ENCODE data around the gene MPC1.

MPC1 gene

DNA sequence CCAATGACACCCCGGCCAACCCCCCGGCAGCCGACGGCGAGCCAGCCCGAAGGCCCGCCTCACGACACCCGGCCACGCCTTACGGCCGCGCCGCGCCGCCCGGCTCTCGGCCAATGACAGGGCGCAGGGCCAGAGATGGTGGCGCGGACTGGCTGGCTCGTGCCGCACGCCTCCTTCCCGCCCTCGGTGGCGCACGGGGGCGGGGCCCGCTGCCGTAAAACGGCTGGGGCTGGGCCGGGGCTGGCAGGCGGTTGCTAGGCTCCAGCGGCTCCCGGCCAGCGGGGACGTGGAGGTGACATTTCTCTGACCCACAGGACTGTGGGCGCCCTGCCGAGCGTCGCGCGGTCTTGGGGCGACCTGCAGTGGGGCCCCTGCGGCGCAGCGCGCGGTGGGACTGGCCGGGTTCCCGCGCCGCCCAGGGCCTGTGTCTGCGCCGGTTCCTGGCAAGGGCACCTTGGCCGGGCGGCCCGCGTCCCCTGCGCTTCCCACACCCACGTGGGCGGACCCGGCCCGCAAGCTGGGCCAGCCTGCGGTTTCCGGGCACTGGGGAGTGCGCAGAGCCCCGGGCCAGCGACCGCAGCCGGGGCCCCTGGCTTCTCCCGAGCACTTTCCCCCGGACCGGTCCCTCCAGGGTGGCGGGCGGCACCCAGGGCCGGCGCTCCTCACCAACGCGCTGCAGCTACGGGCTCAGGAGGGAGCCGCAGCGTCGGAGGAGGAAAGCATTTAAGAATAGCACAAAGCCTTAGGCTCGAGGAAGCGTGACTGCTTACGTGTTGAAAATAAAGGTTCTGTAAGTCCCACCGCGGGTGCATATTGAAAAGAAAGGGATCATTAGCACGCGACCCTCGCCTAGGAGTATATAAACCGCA, at the start of gene MPC1:
MPC1 (minus strand) TSS at position 8 of the 869 bp plus-strand sequence. CDS start 64 bp downstream, outside the sequence.
- peak; percentile 94 for DNase-seq (ENCODE audit: low read depth)

DNA sequence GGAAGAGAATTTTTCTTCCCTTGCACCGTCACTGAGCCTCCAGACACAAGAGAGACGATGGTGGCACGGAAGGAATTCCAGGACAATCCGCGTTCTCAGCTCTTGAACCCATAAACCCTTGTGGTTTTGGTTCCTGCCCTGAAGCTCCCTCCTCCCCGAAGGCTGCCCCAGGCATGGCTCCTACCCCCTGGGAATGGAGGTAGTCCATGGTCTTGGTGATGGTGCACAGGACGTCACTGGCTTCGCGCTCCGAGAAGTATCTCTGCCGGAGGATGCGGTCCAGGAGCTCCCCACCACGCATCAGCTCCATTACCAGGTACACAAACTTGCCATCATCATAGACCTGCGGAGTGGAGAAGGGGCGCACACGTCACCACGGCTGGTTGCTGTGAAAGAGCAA, 47.5 kb upstream of the MPC1 start:
- DNase-seq (ENCODE audit: low read depth): no peak

DNA sequence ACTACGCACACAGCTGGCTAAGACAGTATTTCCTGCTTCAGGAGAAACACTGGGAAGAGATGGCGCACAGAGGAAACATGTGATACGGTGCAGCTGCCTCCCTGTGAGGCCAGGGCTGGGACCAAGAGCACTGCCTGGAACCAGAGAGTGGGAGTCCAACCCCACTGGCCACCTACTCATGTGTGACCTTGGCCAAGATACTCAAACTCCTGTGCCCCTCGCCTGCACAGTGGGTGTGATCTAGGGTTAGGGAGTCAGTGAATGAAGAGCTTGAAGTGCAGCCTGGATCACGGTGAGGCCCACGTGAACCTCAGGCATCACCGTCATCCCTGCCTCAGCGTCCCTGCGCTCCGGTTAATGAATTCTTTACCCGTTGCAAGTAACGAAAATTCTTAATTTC, 41.7 kb upstream of the MPC1 start:
- DNase-seq (ENCODE audit: low read depth): no peak

DNA sequence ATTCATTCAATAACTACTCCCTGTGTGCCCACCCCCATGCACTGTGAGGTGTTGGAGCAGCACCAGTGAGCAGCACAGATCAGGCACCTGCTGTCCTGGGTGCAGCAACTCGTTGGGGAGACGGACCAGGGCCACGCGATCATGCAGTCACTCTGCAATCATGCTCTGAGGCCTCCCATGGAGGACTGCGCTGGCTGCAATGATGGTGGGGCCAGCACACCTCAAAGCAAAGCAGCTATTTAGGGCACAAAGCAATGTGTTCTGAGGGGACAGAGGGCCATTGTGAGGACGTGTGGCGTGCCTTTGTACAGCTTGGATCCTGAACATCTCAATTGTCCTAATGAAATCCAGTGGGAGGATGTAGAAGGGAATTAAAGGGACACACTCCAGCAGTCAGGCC, 41.0 kb upstream of the MPC1 start:
- no peak for DNase-seq (ENCODE audit: low read depth)

DNA sequence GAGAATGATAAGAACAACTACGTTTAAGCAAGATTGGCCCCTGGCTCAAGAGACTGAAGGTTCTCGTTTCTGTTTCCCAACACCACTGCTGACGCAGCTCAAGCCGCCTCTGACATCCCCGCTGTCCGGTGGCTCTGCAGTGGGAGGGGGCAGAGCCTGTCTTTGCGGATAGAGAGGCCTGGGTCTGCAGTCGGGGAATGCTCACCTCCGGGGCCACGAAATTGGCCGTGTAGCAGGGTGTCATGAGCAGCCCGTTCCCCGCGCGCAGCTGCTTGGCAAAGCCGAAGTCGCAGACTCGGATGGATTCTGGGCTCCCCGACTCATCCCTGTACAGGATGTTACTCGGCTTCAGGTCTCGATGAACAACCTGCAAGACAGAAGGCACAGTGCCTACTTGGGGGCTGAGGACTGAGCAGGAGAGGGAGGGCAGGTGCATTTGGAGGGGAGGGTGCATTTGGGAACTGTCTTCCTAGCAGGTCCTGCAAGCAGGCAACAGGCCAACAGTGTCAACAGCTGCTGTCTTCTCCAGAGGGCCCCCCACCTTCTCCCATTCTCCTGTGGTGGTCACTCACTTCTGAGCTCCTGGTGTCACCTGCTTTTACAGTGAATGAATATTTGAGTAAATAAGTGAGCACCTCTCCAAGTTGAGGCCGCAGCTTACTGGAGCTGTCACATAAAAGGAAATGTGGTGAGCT, 40.5 kb upstream of the MPC1 start:
- DNase-seq (ENCODE audit: low read depth): no peak

DNA sequence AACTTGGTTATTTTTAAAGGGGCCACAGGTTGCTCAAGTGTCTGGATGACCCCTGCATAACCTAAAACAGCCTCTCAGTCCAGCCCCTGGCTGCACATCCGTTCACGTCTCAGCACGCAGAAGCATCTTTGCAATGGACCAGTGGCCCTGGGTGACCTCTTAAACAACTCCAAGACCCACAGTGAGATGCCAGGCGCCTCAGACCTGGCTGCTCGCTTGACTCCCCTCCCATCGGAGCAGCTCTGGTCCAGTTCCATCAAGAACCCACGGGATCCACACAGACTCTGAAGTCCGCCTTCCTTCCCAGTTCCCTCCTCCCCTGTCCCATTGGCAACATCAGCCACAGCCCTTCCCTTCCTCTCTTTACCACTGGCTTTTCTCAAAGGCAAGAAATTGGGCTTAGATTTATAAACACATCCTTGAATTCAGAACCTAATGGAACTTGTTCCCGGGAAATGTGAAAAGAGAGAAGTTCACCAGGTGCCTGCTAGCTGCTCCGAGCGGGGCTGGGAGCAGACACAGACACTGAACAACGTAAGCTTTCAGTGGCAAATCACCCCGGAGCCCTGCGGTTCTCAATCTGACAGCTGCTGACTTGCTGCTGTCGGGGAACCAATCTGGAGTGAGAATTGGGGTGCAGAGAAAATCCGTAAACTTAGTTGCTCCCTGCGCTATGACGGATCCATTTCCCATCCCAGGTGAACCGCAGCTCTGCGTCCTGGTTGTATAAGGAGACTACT, 39.6 kb upstream of the MPC1 start:
- no peak for DNase-seq (ENCODE audit: low read depth)

DNA sequence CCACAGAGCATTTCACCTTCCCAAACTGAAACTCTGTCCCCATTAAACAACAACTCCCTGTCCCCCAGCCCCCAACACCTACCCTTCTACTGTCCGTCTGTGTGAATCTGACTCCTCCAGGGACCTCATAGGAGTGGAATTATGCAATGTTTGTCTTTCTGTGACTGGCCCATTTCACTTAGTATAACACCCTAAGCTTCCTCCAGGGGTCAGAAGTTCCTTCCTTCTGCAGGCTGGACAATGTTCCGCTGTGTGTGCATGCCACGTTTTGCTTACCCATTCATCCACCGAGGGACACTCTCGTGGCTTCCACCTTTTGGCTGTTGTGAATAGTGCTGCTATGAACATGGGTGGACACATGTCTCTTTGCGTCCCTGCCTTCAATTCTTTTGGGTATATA, 37.6 kb upstream of the MPC1 start:
- DNase-seq (ENCODE audit: low read depth): no peak

DNA sequence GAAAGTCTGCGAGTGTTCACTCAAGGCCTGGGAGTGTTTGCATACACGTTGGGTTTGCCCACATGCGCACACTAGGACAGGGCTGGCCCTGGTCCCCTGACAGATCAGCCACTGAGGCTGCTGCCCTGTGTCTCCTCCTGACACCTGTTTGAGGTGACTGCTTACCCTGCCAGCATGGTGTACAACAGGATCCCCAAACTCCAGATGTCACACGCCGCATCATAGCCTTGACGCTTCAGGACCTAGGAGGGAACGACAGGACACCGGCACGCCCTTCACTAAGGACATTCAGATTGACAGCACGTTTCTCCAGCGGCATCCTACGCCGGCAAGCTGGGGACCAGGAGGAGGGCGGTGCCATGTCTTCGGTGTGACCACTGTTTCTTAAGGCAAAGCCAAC, 37.0 kb upstream of the MPC1 start:
- no peak for DNase-seq (ENCODE audit: low read depth)

DNA sequence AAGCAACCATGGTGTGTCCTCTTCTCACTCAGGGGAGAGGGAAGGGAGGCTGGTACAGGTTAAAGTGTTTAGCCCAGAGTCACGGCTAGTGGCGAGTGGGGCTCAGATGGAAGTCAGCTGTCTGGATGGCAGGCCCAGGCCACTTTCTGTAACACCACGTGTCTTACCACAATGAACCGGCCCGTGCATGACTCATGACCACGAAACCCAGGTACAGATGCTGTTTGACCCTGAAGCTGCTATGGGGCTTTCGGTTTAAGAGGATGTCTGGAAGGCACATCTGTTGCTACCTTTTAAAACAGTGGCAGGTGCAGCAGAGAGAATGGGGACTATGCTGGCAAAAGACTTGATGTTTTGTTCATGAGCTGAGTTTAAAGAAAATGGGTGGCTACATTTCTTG, 36.5 kb upstream of the MPC1 start:
- no peak for DNase-seq (ENCODE audit: low read depth)

DNA sequence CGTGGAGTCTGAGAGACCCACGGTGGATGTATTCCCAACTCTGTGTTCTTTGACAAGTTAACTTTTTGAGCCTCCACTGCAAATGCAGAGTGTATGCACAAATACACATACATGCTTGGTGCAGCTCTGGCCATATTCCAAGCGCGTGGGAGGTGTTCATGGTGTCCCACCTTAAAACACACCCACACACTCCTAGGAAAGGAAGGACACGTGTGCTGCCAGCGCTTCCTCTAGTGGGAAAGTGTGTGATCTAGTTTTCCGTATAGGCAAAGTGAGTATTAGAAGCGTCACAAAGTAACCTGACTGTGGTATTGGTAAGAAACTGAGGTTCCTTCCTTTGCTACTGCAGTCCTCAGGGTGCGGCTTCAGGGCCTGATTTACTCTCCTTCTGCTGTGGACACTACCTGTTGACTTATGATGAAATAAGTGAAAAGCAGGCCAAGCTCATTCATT, 36.0 kb upstream of the MPC1 start:
- DNase-seq (ENCODE audit: low read depth): no peak

DNA sequence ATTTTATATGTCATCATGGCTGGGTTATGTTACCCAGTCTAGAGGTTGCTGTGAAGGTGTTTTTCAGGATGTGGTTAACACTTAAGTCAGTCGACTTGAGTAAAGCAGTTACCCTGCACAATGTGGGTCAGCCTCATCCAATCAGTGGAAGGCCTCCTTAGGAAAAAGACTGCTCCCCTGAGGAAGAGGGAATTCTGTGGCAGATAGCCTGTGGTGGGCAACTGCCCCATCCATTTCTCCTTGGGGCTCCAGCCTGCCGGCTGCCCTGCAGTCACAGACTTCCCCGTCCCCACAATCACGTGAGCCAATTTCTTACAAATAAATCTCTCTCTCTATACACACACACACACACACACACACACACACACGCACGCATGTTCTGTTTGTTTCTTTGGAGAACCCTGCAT, 34.5 kb upstream of the MPC1 start:
- no peak for DNase-seq (ENCODE audit: low read depth)

DNA sequence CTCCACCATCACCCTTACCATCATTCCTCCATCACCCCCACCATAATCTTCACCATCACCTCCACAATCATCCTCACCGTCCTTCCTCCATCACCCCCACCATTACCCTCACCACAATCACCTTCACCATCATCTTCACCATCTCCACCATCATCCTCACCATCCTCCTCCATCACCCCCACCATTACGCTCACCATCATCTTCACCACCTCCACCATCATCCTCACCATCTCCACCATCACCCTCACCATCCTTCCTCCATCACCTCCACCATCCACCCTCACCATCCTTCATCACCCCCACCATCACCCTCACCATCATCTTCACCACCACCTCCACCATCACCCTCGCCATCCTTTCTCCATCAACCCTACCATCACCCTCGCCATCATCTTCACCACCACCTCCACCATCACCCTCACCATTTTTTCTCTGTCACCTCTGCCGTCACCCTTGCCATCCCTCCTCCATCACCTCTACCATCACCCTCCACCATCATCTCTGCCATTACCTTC, 33.1 kb upstream of the MPC1 start:
- DNase-seq (ENCODE audit: low read depth): no peak

DNA sequence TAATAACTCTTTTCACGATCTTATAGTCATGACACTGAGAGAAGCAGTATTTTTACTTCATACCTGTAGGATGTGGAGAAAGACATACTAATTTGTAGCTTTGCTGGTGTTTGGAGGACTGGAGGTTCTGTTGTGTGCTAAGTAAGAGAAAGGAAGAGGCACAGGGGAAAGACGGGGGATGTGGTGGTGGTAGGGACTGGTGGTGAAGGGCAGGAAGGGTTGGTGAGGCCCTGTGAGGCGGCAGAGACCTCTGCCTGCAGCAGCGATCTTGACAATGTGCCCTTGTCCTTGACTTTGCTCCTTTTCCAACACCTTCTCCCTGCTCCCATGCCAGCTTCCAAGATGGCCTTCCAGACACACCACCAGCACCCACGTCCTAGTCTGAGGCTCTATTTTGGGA, 32.6 kb upstream of the MPC1 start:
- DNase-seq (ENCODE audit: low read depth): no peak

DNA sequence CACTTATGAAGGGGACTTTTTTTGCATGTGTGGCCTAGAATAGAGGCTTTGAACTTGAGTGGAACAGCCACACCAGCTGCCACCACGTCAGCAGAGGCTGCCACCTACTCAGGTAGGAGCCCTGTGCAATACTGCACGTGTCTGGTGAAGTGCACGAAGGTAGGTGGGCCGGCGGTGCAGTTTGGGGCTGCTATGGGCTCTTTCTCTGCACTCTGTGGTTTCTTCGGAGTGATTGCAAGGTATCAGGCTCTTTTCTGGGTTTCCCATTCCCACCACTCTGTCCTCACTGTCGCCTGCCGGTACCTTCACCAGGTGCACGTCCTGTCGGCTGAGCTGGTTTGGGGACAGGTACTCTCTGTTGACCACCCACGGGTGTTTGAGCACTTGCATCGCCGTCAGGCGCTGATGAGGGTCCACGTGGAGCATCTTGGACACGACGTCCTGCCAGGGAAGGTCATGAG, 30.8 kb upstream of the MPC1 start:
- no peak for DNase-seq (ENCODE audit: low read depth)

DNA sequence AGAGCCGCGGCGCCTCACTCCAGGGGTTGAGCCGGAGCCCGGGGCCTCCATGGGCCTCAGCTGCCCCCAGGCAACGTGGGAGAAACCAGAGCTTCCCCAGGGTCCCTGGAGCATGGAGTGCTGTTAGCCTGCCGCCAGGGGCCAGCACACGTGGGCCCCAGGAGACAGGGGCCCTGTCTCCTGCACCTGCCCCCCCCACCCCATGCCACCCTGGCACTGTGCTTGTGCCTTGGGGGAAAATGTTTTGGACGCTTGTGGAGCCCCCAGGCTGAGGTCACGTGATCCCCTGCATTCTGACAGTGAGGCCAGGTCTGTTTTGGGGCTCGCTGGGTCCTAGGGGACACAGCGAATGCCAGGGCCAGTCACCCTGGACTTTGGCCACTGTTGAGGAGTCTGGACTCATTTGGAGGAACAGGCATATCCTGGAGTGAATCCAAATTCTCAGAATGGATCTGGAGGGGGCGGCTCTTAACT, 30.2 kb upstream of the MPC1 start:
- DNase-seq (ENCODE audit: low read depth): no peak

DNA sequence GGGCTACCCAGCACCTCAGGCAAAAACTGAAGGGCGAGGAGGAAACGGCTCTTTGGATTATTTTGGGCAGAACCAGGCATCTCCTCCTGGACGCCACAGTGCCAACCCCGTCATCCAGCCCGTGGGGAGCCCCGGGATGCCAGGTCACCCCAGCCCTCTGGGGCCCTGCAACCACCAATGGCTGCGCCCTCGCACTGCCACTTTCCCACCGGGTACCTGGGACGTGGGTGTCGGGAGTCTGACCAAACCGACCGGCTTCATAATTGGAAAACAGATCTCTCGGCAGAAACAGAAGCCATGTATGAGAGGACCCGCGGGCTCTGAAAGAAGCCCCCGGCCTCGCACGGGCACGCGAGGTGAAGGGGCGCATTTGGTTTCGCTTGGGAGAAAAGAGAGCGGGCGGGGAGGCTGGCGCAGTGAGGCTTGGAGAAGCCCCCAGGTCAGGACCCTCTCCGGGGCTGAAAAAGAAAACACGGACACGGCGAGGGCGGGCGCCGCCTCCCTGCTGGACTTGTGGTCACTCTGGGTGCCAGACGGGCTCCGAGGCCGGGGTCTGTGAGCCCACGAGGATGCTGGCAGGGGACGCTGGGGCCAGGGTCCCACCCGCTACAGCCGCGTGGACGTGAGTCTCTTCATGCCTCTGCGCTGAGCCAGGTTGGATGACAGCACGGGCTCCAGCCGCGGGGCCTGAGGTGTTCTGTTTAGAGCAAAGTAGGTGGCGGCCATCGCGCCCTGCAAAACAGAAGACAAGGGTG, 29.6 kb upstream of the MPC1 start:
- DNase-seq (ENCODE audit: low read depth): no peak

DNA sequence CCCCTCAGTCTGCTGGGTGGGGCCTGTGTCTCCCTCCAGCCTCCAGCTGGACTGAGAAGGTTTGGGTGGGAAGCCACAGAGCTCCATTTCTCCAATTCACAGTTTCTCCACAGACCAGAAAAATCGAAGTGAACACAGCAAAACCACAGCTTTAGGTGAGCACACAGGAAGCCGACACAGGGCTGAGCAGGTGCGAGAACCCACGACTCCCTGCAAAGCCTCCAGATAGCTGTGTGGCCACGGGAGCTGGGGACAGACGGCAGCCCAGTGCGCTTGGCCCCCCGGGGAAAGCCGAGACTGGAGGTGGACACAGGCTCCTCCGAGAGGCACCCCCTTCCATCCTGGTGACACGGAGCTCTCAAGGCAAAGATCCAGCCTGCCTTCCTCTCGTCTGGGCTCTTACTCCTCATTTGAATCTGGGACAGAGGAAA, 29.0 kb upstream of the MPC1 start:
- DNase-seq (ENCODE audit: low read depth): no peak

DNA sequence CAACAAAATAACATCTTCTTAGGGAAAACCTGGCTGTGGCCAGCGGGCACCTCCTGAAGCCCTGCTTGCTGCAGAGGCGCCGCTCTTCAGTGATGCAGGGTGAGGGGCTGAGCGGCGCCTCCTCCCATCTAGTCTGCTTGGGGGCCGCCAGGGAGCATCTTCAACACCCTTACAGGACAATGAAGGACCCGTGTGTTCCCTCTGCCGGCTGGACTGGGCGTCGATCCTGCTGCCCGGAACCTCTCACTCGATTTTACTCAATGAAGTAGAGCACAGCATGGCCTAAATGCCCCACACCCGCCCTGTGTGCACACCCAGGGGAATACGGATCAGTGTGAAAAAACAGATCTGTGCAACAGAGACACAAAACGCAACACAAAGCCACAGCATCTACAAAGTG, 28.5 kb upstream of the MPC1 start:
- no peak for DNase-seq (ENCODE audit: low read depth)

DNA sequence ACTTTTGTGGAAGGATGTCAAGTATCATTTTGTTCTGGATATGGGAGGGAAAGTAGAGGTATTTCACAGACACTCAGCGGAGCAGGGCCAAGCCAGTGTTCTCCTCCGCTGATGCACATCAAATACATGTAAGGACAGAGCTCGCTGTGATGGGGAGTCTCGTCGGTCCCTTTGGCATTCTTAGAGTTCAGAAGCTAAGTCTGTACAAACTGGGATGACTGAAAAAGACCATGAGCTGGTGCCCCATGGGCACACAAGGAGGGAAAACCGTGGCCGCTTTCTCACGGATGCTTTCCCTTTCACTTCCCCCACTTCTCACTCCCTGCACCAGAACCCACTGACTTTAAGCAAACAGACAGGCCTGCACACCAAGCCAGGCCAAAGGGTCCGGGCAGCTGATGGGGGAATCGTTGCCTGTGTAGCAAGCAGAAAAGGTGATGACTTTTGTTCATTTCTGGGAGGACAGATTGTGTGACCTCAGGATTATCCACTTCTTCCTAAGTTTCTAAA, 27.7 kb upstream of the MPC1 start:
- DNase-seq (ENCODE audit: low read depth): no peak

DNA sequence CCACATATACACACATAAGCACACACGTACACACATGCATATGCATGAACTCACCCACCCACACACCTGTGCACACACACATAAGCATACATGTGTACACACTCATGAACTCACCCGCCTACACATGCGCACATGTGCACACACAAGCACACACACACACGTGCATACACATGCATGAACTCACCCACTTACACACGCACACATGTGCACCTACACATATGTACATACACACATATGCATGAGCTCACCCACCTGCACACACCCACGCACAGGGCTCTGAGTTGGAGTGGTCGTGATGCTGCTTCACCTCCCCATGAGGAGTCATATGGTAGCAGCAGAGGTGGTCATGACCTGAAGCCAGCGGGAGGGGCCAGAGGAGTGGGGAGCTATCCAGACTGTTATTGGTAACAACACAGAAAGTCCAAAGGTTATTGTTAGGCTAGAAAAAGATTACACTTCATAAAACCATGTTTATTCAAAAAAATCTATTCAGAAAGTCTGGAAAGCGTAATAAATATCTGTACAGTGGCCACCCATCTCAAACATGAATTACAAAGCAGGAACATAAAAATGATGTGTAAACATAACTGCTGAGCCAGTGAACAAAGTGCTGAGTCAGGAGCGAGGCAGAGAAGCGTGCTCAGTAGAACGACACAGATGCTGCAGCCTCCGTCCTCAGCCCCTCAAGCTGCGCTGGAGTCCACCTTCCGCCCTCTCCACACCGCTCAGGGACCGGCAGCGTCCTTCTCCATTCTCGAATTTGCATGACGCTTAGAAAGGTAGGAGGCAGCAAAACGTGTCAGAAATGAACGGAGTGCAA, 26.4 kb upstream of the MPC1 start:
- DNase-seq (ENCODE audit: low read depth): no peak

Data from ELR (cell line).